Dendritic cell treated with granulocyte-macrophage colony-stimulating factor and Interleukin-4, amounts not matched to agents 40 ng/mL and 50 ng/mL, for 4 days (primary cell): ENCODE measurements around the gene LARP1.

Source experiments
- H3K27ac Mint-ChIP-seq: one replicate; pipeline ENCODE4 v1.8.0; 2022; ENCODE audit warnings: mild to moderate bottlenecking, mixed read lengths
- H3K27me3 Mint-ChIP-seq: one replicate; pipeline ENCODE4 v1.8.0; 2022; ENCODE audit warnings: mild to moderate bottlenecking, mixed read lengths
- H3K36me3 Mint-ChIP-seq: one replicate; pipeline ENCODE4 v1.8.0; 2022; ENCODE audit warnings: low read depth, mixed read lengths
- H3K4me1 Mint-ChIP-seq: one replicate; pipeline ENCODE4 v1.8.0; 2022; ENCODE audit warnings: low read depth, mixed read lengths
- H3K4me3 Mint-ChIP-seq: one replicate; pipeline ENCODE4 v1.8.0; 2022; ENCODE audit warnings: mild to moderate bottlenecking, moderate library complexity, mixed read lengths
- H3K9me3 Mint-ChIP-seq: one replicate; pipeline ENCODE4 v1.8.0; 2022; ENCODE audit warnings: mixed read lengths
- intact Hi-C: fragments of 100-400 bp; cut with micrococcal nuclease; formaldehyde crosslinking; loops from one replicate; pipeline ENCODE4 v1.15.0; 2022

Gene LARP1

DNA sequence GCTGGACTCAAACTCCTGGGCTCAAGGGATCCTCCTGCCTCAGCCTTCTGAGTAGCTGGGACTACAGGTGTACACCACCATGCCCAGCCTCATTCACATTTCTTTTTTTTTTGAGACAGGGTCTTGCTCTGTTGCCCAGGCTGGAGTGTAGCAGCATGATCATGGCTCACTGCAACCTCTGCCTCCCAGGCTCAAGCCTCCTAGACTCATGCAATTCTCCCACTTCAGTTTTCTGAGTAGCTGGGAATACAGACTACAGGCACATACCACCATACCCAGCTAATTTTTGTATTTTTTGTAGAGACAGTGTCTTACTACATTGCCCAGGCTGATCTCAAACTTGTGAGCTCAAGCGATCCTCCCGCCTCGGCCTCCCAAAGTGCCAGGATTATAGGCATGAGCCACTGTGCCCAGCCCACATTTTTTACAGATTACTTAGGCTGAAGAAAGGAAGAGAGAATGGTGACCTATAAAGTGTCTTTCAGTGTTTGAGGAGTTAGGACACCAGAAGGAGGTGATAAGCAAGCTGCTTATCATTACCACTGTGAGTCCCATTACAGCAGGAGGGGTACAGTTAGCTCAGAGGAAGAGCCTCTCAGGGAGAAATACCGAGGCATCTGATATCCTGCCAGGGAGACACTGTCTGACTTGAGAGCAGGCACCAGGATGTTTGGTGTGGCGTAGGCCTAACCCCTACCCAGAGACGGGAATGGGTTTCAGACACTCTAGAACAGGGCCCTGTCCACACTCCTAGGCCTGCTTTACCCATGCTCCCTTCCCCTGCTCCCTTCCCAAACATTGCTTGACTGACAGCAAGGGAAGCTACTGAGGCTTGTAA lies 85.5 kb downstream of the LARP1 start:
- intact Hi-C loops: no loop called here
- H3K36me3 Mint-ChIP-seq: peaks cover 36% of the 10 kb centered on the region
- H3K27ac Mint-ChIP-seq: peak overlapping the region; percentile 81
- H3K27me3 Mint-ChIP-seq: no peaks in the 10 kb centered on the region
- no peak overlapping the region for H3K4me3 Mint-ChIP-seq
- peaks cover 18% of the 10 kb centered on the region for H3K4me1 Mint-ChIP-seq
- H3K9me3 Mint-ChIP-seq: no peaks in the 10 kb centered on the region

DNA sequence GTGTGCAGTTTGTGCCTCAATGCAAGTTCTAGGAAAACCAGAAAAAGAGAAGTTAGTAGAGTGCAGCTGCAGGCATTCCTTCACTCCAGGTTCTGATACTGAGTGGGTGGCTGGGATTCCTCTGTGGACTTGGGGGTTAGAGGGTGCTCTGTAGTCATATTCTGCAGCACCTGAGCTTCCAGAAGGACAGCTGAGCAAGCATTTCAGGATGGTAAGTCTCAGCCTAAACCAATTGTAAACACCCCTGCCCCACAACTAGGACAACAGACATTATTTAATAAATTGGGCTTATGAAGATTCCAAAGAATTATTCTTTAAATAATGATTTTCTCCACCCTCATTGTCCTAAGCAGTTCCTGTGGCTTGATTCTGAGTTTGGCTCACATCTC lies 86.1 kb downstream of the LARP1 start:
- H3K4me3 Mint-ChIP-seq: no peak overlapping the region
- intact Hi-C loops: no loop called here
- H3K27ac Mint-ChIP-seq: peak overlapping the region; percentile 81
- peaks cover 18% of the 10 kb centered on the region for H3K4me1 Mint-ChIP-seq
- no peaks in the 10 kb centered on the region for H3K27me3 Mint-ChIP-seq
- H3K9me3 Mint-ChIP-seq: no peaks in the 10 kb centered on the region
- H3K36me3 Mint-ChIP-seq: peaks cover 33% of the 10 kb centered on the region

DNA sequence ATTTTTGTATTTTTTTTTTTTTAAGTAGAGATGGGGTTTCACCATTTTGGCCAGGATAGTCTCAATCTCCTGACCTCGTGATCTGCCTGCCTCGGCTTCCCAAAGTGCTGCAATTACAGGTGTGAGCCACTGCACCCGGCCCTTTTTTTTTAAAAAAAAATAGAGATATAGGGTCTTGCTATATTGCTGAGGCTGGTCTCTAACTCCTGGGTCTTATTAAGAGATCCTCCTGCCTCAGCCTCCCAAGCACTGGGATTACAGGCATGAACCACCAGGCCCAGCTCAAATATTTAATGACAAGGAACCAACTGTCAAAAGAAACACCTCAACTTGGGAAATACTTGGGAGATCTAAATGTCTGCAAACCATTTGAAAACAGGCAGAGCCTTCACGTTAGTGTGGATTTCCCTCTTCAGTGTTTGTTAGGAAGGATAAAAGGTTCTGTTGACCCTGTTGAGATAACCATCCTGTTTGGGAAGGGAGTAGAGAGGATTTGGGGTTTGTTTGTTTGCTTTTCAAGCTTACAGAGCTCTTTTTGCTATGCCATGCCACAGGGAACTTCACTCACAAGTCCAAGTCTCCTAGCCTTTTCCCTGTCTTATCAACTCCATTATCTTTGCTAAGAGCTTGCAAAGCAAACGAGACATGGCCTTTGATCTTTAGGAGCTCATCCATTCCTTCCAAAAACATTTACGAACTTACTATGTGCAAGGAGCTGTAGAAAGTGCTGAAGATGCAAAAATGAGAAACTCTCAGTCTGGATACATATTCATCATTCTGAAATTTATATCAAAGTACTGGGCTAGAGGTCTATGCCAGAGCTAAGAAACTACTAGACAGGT lies 87.7 kb downstream of the LARP1 start:
- peaks cover 18% of the 10 kb centered on the region for H3K4me1 Mint-ChIP-seq
- no peaks in the 10 kb centered on the region for H3K27me3 Mint-ChIP-seq
- no peaks in the 10 kb centered on the region for H3K9me3 Mint-ChIP-seq
- intact Hi-C loops: no loop called here
- peaks cover 20% of the 10 kb centered on the region for H3K36me3 Mint-ChIP-seq
- H3K27ac Mint-ChIP-seq: no peak overlapping the region
- no peak overlapping the region for H3K4me3 Mint-ChIP-seq

DNA sequence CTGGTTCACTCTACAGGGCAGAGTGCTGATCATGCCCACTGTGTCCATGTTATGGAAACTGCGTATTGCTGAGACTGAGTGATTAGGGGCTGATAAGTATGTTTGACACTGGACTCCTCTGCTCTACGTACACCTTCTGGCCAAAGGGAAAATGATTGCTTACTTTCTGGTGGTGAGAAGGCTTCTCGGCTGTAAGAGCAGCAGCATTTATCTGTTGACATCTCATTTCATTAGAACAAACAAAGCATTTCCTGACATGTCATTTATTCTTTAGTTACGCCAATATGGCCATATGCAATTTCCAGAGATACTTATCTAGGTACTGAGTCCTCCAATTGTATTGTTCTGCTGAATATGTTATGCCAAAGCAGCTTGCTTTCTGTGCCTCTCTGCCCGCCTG lies 89.6 kb downstream of the LARP1 start:
- H3K4me3 Mint-ChIP-seq: no peak overlapping the region
- H3K9me3 Mint-ChIP-seq: no peaks in the 10 kb centered on the region
- peaks cover 6% of the 10 kb centered on the region for H3K36me3 Mint-ChIP-seq
- no peak overlapping the region for H3K27ac Mint-ChIP-seq
- intact Hi-C loops: no loop called here
- no peaks in the 10 kb centered on the region for H3K27me3 Mint-ChIP-seq
- peaks cover 29% of the 10 kb centered on the region for H3K4me1 Mint-ChIP-seq

DNA sequence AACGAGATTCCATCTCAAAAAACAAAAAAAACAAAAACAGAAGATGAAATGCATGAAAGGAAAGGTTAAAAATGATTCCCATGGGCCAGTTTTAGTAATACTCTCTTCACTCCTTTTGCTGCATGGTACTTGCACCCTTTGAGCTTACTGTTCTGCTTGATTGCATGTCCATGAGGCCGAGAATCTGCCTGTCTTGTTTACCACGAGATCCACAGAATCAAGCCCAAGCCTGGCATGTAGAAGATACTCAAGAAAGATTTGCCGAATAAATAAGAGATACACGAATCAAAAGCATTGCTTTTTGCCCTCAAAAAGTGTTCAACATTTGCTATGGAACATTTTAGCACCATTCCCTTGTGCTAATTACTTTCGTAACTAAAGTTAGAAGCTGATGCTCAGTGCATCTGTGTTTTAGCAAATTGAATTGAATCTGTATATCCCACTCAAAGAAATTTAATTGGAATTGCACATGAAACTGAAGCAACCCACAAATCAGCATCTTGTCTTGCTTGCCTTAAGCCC lies 94.1 kb downstream of the LARP1 start:
- H3K4me3 Mint-ChIP-seq: no peak overlapping the region
- peaks cover 27% of the 10 kb centered on the region for H3K4me1 Mint-ChIP-seq
- intact Hi-C loops: no loop called here
- H3K36me3 Mint-ChIP-seq: peaks cover 6% of the 10 kb centered on the region
- no peaks in the 10 kb centered on the region for H3K27me3 Mint-ChIP-seq
- no peaks in the 10 kb centered on the region for H3K9me3 Mint-ChIP-seq
- H3K27ac Mint-ChIP-seq: peak overlapping the region; percentile 34

DNA sequence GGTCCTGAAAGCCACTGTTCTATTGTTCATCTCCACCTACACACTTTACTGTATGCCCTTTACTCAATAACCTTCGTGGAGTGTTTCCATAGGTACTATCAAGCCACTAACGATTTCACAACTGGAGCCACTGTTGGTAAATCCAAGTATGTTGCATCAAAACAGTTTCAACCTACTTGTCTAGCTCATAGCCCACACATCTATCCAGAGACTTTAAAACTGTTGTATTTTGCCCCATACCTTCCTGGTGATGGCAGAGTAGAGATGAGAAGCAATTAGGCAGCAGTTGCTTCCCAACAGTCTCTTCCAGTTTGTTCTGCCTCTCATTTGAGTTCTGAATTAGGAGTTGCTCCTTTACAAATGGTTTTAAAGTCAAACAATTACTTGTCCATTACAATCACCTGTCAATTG lies 94.6 kb downstream of the LARP1 start:
- Mint-ChIP-seq H3K27me3 (no peaks in the 10 kb centered on the region), H3K4me3 (peak overlapping the region; percentile 84), H3K4me1 (peaks cover 27% of the 10 kb centered on the region), H3K9me3 (no peaks in the 10 kb centered on the region), H3K36me3 (peaks cover 6% of the 10 kb centered on the region), H3K27ac (peak overlapping the region; percentile 80)
- intact Hi-C loops: no loop called here

DNA sequence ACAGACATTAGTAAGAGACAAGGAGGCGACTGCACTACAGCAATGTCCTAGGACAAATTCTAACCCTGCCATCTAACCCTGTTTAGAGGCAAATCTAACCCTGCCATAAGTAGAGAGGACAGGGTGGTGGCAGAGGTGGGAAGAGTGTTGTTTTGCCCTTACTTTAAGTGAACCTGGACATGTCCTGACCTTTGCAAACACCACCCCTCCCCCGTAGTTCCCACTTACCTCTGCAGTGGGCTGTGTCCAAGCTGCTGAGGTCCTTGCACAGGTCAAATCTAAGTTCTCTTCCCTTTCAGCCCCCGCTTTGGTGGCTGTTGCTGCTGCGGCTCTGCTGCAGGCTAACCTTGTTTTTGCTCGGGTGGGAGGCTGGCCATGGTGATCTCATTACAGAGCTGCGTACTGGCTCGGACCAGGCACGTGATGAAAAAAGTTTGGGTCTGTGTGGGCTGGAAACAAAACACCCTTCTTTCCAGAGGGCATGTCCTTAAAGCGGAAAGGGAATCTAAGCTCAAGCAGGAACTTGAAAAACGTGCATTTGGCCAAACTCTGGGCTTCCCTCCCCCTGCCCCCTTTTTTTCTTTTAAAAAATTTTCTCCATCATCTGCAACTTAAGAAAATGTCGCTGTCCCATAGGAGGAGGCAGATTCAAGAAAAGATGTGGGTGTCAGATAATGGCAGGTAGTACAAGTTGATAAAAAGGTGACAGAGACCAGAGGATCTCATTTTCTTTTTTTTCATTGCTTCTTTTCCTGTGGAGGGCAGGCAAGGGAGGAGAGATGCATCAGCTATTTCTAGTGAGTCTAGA lies 95.3 kb downstream of the LARP1 start, which contains the start of gene FAXDC2:
TSS of gene FAXDC2 (minus strand) at position 349 of the 808 bp plus-strand sequence. CDS start 12,425 bp downstream, outside the sequence.
- peaks cover 27% of the 10 kb centered on the region for H3K4me1 Mint-ChIP-seq
- H3K27me3 Mint-ChIP-seq: no peaks in the 10 kb centered on the region
- peak within 1 kb of the TSS; percentile 84 for H3K4me3 Mint-ChIP-seq
- H3K9me3 Mint-ChIP-seq: no peaks in the 10 kb centered on the region
- intact Hi-C loops: no loop called here
- H3K27ac Mint-ChIP-seq: peak within 1 kb of the TSS; percentile 80
- peaks cover 3% of the 10 kb centered on the region for H3K36me3 Mint-ChIP-seq

DNA sequence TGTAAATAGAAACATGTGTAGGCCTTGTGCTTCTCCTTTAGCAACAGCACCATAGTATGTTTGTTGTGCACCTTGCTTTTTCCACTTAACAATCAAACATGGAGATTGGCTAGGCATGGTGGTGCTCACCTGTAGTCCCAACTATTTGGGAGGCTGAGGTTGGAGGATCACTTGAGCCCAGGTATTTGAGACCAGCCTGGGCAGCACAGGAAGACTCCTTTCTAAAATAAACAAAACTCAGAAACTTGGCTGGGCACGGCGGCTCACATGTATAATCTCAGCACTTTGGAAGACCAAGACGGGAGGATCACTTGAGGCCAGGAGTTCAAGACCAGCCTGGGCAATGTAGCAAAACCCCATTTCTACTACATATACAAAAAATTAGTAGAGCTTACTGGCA lies 96.2 kb downstream of the LARP1 start:
- Mint-ChIP-seq H3K4me1 (peaks cover 27% of the 10 kb centered on the region), H3K4me3 (no peak overlapping the region), H3K36me3 (no peaks in the 10 kb centered on the region), H3K27ac (peak overlapping the region; percentile 80), H3K9me3 (no peaks in the 10 kb centered on the region), H3K27me3 (no peaks in the 10 kb centered on the region)
- intact Hi-C loops: no loop called here

DNA sequence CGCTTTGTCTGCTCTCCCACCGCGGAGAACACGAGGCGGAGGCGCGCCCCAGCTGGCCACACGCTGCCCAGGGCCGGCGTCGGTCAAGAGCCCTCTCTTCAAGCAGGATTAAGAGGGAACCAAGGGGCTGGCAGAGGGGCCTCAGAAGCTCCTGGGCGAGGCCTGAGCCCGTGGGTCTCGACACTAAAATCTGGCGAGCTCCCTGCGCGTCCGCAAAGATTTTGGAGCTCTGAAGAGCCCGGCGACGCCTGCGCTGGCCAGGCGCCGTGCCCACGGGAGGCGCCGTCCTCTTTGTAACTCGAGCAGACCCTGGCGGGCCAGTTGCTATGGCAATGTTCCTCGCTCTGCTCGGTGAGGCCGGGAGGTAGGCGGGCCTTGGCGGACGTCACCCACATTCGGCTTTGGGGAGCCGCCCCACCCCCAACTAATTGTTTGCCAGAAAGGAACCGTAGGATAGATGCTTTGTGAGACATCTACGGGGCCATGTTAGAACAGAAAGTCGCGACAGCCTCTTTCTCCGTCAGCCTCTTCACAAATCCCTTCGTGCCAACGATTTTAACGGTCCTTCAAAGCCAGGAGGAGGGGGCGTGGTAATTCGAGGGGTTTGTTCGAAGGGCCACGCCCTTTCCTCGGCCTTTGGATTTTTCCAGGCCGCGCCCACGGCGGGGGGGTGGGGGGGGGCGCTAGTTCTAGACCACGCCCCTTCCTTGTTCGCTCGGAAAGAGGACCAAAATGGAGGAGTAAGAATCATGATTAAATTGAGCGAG lies 102.5 kb downstream of the LARP1 start:
- Mint-ChIP-seq H3K4me3 (peak overlapping the region; percentile 99), H3K27ac (peak overlapping the region; percentile 98), H3K4me1 (peaks cover 42% of the 10 kb centered on the region), H3K27me3 (no peaks in the 10 kb centered on the region), H3K36me3 (peaks cover 32% of the 10 kb centered on the region), H3K9me3 (no peaks in the 10 kb centered on the region)
- intact Hi-C loops: loop anchor here (1.0 to 5.0 kb wide), 4 partner anchors 35 to 175 kb away; partner anchors contain the start of genes GEMIN5 and LARP1

DNA sequence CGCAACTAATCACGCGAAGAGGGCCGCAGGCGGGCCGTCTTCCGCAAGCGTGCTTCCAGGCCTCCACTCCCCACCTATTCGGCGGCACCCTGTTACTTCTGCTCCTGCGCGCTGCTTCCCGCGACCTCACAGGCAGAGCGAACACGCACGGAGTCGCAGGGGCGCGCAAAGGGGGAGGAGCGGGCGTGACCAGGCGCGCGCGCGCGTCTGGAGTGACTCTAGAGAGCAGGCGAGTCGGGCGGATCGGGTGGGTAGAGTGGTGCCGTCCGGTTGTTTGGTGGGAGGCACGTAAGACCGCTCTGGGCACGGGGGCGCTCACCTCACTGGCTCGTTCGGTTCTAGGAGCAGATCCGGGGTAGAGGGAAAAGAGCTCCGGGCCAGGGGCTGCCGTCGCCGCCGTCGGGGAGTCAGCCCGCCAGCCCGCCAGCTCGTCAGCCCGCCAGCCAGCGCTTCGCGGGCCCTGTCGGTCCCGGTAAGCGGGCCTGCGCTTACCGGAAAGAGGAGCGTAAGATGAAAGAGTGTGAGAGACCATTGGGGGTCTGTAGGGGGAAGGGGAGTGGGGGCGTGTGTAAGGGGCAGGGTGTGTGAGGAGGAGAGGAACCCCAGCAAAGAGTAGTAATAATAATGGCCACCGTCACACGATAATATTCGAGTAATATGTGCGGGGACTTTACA lies 103.3 kb downstream of the LARP1 start, which contains the start of gene CNOT8:
TSS of gene CNOT8 (plus strand) at position 331 of the 675 bp plus-strand sequence. CDS start 4,652 bp downstream, outside the sequence.
- H3K9me3 Mint-ChIP-seq: no peaks in the 10 kb centered on the region
- H3K36me3 Mint-ChIP-seq: peaks cover 39% of the 10 kb centered on the region
- peak within 1 kb of the TSS; percentile 99 for H3K4me3 Mint-ChIP-seq
- intact Hi-C loops: loop anchor here (1.0 to 5.0 kb wide), 4 partner anchors 36 to 176 kb away; partner anchors contain the start of genes GEMIN5 and LARP1
- H3K27ac Mint-ChIP-seq: peak within 1 kb of the TSS; percentile 98
- no peaks in the 10 kb centered on the region for H3K27me3 Mint-ChIP-seq
- peaks cover 49% of the 10 kb centered on the region for H3K4me1 Mint-ChIP-seq

DNA sequence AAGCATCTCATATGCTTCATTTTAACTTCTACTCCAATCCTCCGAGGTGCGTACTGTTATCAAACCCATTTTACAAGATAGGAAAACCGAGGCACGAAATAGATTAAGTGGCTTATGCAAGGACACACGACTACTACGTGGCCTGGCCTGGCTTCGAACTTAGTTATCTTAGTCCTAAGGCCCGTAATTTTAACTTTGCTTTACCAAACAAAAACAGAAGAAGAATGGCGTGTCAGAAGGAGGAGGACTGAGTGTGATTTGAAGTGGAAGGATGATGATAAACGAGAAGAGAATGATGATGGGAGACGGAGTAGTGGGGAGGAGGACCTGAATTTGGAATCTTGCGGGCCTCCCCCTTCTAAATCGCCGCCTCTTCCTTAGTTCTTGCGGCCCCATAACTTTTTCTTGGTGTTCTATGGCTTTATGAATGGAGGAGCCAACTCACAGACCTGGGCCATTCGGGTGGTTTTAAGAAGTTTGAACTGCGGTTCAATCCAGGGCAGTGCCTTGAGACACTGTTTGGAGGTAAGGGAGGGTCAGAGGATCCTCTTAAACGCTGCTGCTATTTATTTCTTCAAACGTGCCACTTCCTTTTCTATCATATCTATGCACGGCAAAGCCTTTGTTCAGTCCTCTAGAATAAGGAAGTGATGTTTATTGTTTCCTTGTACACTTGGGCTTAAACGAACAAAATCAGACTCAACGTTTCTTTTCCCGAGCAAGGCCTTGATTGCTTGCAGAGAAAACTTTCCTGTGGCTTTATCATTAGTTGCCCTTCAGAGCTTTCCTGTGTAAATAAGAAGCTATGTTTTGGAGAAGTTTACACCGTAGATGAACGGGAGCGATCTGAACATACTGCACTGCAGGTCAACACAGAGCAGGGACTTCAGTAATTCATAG lies 104.0 kb downstream of the LARP1 start:
- H3K4me3 Mint-ChIP-seq: peak overlapping the region; percentile 99
- peak overlapping the region; percentile 98 for H3K27ac Mint-ChIP-seq
- H3K9me3 Mint-ChIP-seq: no peaks in the 10 kb centered on the region
- intact Hi-C loops: loop anchor here (1.0 to 5.0 kb wide), 4 partner anchors 37 to 177 kb away; partner anchors contain the start of genes GEMIN5 and LARP1
- peaks cover 47% of the 10 kb centered on the region for H3K36me3 Mint-ChIP-seq
- H3K4me1 Mint-ChIP-seq: peaks cover 50% of the 10 kb centered on the region
- no peaks in the 10 kb centered on the region for H3K27me3 Mint-ChIP-seq
